Activated T-cell treated with anti-CD3 and anti-CD28 coated beads, Interleukin-2, amount 50 U/mL, for 72 hours (primary cell): Measurements from ENCODE around the gene PCDHA10. TPM values are rescaled to one million over a fixed set of nuclear protein-coding genes. Genes with fewer than 3 reads are reported as not detected.
"Not testable (repeated sequence)": the region's sequence is repeated elsewhere in the genome, so short reads cannot be mapped to it uniquely, and the experiment has no call there.

ENCODE experiments used
- ATAC-seq, 2 donors: fragments of 150-1000 bp; cut with Tn5 transposase; replicated peaks in 1 of 2; 2 replicates each; pipeline ENCODE4 v1.10.0; 2021; ENCODE audit warnings: moderate library complexity in 2 of 2, mild to moderate bottlenecking in 1 of 2
- DNase-seq, 2 donors: peaks; one replicate each; pipeline ENCODE4 v3.0.0; 2021 to 2022; ENCODE audit warnings: mixed read lengths in 1 of 2
- H3K27ac Mint-ChIP-seq: one replicate; pipeline ENCODE4 v1.8.0; 2022; ENCODE audit warnings: mild to moderate bottlenecking, moderate library complexity, mixed read lengths
- H3K27me3 Mint-ChIP-seq: one replicate; pipeline ENCODE4 v1.8.0; 2022; ENCODE audit warnings: low read depth, mixed read lengths
- H3K36me3 Mint-ChIP-seq, 2 donors: one replicate each; pipeline ENCODE4 v1.8.0; 2022; ENCODE audit warnings: mixed read lengths in 2 of 2, mild to moderate bottlenecking in 1 of 2; ENCODE audit not compliant: insufficient read depth in 2 of 2
- H3K4me1 Mint-ChIP-seq: one replicate; pipeline ENCODE4 v1.8.0; 2022; ENCODE audit warnings: low read depth, mixed read lengths
- H3K4me3 Mint-ChIP-seq, 2 donors: one replicate each; pipeline ENCODE4 v1.8.0; 2022; ENCODE audit warnings: mild to moderate bottlenecking in 2 of 2, mixed read lengths in 2 of 2, moderate library complexity in 2 of 2
- H3K9me3 Mint-ChIP-seq, 2 donors: one replicate each; pipeline ENCODE4 v1.8.0; 2022; ENCODE audit warnings: mixed read lengths in 2 of 2
- total RNA-seq, 2 donors: library from RNA; stranded (reverse); gene quantifications; one replicate each; pipeline ENCODE4 v1.2.3, GENCODE V29; 2022

PCDHA10 gene
- total RNA-seq, 2 donors from 2014 or later = not detected

- no peak for ATAC-seq
- no peak for DNase-seq
- no peak overlapping the region for H3K27ac Mint-ChIP-seq
- no peak overlapping the region for H3K4me3 Mint-ChIP-seq
- no peaks in the 10 kb centered on the region for H3K4me1 Mint-ChIP-seq
- peaks cover 5 to 19% of the 10 kb centered on the region in 2 donors for H3K36me3 Mint-ChIP-seq
- peaks cover 6 to 8% of the 10 kb centered on the region in 2 donors for H3K9me3 Mint-ChIP-seq
- peaks cover 11% of the 10 kb centered on the region for H3K27me3 Mint-ChIP-seq
Observed at GRCh38 chr5:140857987-140858240, 2.2 kb downstream of the PCDHA10 start.

GRCh38 chr5:140862441-140863295, 7.0 kb downstream of the PCDHA10 start:
- ATAC-seq (no peak), DNase-seq (no peak)
- H3K36me3 Mint-ChIP-seq = peaks cover 1 to 3% of the 10 kb centered on the region in 2 donors
- H3K27me3 Mint-ChIP-seq = peaks cover 6% of the 10 kb centered on the region
- no peak overlapping the region for H3K27ac Mint-ChIP-seq
- no peak overlapping the region for H3K4me3 Mint-ChIP-seq
- H3K9me3 Mint-ChIP-seq = peaks cover 1 to 5% of the 10 kb centered on the region in 2 donors
- H3K4me1 Mint-ChIP-seq = no peaks in the 10 kb centered on the region

GRCh38 chr5:140868721-140869554, 13.2 kb downstream of the PCDHA10 start, which contains the start of gene PCDHA11:
Gene PCDHA11, plus strand, starts transcription at chr5:140868957. Its CDS starts 147 bp downstream, at chr5:140869104.
- H3K9me3 Mint-ChIP-seq = peaks cover 1 to 2% of the 10 kb centered on the region in 2 donors
- peaks cover 19% of the 10 kb centered on the region for H3K27me3 Mint-ChIP-seq
- no peak for DNase-seq
- H3K4me1 Mint-ChIP-seq = no peaks in the 10 kb centered on the region
- peaks cover 2 to 11% of the 10 kb centered on the region in 2 donors for H3K36me3 Mint-ChIP-seq
- no peak within 1 kb of the TSS for H3K27ac Mint-ChIP-seq
- no peak within 1 kb of the TSS for H3K4me3 Mint-ChIP-seq
- no peak for ATAC-seq

GRCh38 chr5:140869555-140869886, 13.8 kb downstream of the PCDHA10 start:
- Mint-ChIP-seq H3K27ac (no peak overlapping the region), H3K4me3 (no peak overlapping the region), H3K4me1 (no peaks in the 10 kb centered on the region), H3K36me3 (peaks cover 2 to 11% of the 10 kb centered on the region in 2 donors), H3K27me3 (peaks cover 22% of the 10 kb centered on the region), H3K9me3 (peaks cover 0 to 2% of the 10 kb centered on the region in 2 donors)
- ATAC-seq (no peak), DNase-seq (no peak)

GRCh38 chr5:140870221-140871201, 14.8 kb downstream of the PCDHA10 start:
- H3K27me3 Mint-ChIP-seq = peaks cover 28% of the 10 kb centered on the region
- DNase-seq (no peak), ATAC-seq (no peak)
- peaks cover 0 to 2% of the 10 kb centered on the region in 2 donors for H3K9me3 Mint-ChIP-seq
- no peak overlapping the region for H3K4me3 Mint-ChIP-seq
- no peak overlapping the region for H3K27ac Mint-ChIP-seq
- H3K4me1 Mint-ChIP-seq = no peaks in the 10 kb centered on the region
- peaks cover 2 to 11% of the 10 kb centered on the region in 2 donors for H3K36me3 Mint-ChIP-seq

GRCh38 chr5:140875085-140876065, 19.7 kb downstream of the PCDHA10 start, which contains the start of gene PCDHA12:
Gene PCDHA12, plus strand, starts transcription at chr5:140875308. Its CDS starts 165 bp downstream, at chr5:140875473.
- peaks cover 24% of the 10 kb centered on the region for H3K27me3 Mint-ChIP-seq
- H3K27ac Mint-ChIP-seq = no peak within 1 kb of the TSS
- H3K36me3 Mint-ChIP-seq = peaks cover 10 to 11% of the 10 kb centered on the region in 2 donors
- H3K4me1 Mint-ChIP-seq = no peaks in the 10 kb centered on the region
- DNase-seq (no peak), ATAC-seq (no peak)
- H3K9me3 Mint-ChIP-seq = peaks cover 0 to 9% of the 10 kb centered on the region in 2 donors
- H3K4me3 Mint-ChIP-seq = no peak within 1 kb of the TSS

GRCh38 chr5:140876541-140877261, 21.0 kb downstream of the PCDHA10 start:
- ATAC-seq, H3K4me3 Mint-ChIP-seq, H3K4me1 Mint-ChIP-seq, DNase-seq, H3K27ac Mint-ChIP-seq: not testable (repeated sequence)
- peaks cover 31% of the 10 kb centered on the region for H3K27me3 Mint-ChIP-seq
- peaks cover 3 to 12% of the 10 kb centered on the region in 2 donors for H3K9me3 Mint-ChIP-seq
- H3K36me3 Mint-ChIP-seq = peaks cover 11 to 15% of the 10 kb centered on the region in 2 donors

- peaks cover 9 to 15% of the 10 kb centered on the region in 2 donors for H3K36me3 Mint-ChIP-seq
- DNase-seq (no peak), ATAC-seq (no peak)
- no peaks in the 10 kb centered on the region for H3K4me1 Mint-ChIP-seq
- H3K27ac Mint-ChIP-seq = no peak overlapping the region
- H3K4me3 Mint-ChIP-seq = no peak overlapping the region
- peaks cover 4 to 10% of the 10 kb centered on the region in 2 donors for H3K9me3 Mint-ChIP-seq
- H3K27me3 Mint-ChIP-seq = peaks cover 32% of the 10 kb centered on the region
Observed at GRCh38 chr5:140877262-140877581, 21.5 kb downstream of the PCDHA10 start.

- Mint-ChIP-seq H3K4me1 (no peaks in the 10 kb centered on the region), H3K36me3 (peaks cover 6 to 11% of the 10 kb centered on the region in 2 donors), H3K4me3 (no peak within 1 kb of the TSS), H3K27ac (peak within 1 kb of the TSS; percentile 39), H3K27me3 (peaks cover 14% of the 10 kb centered on the region), H3K9me3 (peaks cover 4 to 9% of the 10 kb centered on the region in 2 donors)
- DNase-seq = no peak
- no peak for ATAC-seq
Observed at GRCh38 chr5:140881889-140882590, 26.3 kb downstream of the PCDHA10 start, which contains the start of gene PCDHA13. Gene PCDHA13, plus strand, starts transcription at chr5:140882124. Its CDS starts 145 bp downstream, at chr5:140882269.

- peaks cover 14% of the 10 kb centered on the region for H3K27me3 Mint-ChIP-seq
- H3K4me3 Mint-ChIP-seq = no peak overlapping the region
- peaks cover 4 to 9% of the 10 kb centered on the region in 2 donors for H3K9me3 Mint-ChIP-seq
- DNase-seq (no peak), ATAC-seq (no peak)
- H3K4me1 Mint-ChIP-seq = no peaks in the 10 kb centered on the region
- no peak overlapping the region for H3K27ac Mint-ChIP-seq
- H3K36me3 Mint-ChIP-seq = peaks cover 6 to 11% of the 10 kb centered on the region in 2 donors
Observed at GRCh38 chr5:140882591-140882899, 26.8 kb downstream of the PCDHA10 start.

- no peak overlapping the region for H3K27ac Mint-ChIP-seq
- H3K27me3 Mint-ChIP-seq = peaks cover 14% of the 10 kb centered on the region
- DNase-seq (no peak), ATAC-seq (no peak)
- H3K9me3 Mint-ChIP-seq = peaks cover 4 to 9% of the 10 kb centered on the region in 2 donors
- no peak overlapping the region for H3K4me3 Mint-ChIP-seq
- H3K36me3 Mint-ChIP-seq = peaks cover 6 to 10% of the 10 kb centered on the region in 2 donors
- H3K4me1 Mint-ChIP-seq = no peaks in the 10 kb centered on the region
Observed at GRCh38 chr5:140883373-140883772, 27.7 kb downstream of the PCDHA10 start.
